SK-N-SH (cell line): ENCODE data around the gene MFSD12. TPM values are rescaled to one million over a fixed set of nuclear protein-coding genes. Genes with fewer than 3 reads are reported as not detected.

Source experiments
- CTCF ChIA-PET: fragments of 300-600, 350-600 bp; formaldehyde crosslinking; extraction: SDS; loops from one replicate; lab custom pipeline; 2021; lab: Yijun Ruan, JAX
- POLR2A ChIA-PET: fragments of 350-600 bp; sonication (Branson Sonifier 250); formaldehyde crosslinking; extraction: SDS; loops from one replicate; lab custom pipeline; 2020; ENCODE audit warnings: antibody characterized with exemption, inconsistent platforms; lab: Yijun Ruan, JAX
- DNase-seq: peaks from one replicate; pipeline ENCODE4 v3.0.0; 2012
- H2AFZ ChIP-seq: fragments of 200-600 bp; sonication (generic); 2 replicates; pipeline ENCODE4 v1.8.1; 2016; ENCODE audit warnings: antibody characterized with exemption, mild to moderate bottlenecking, low read depth
- H3F3A ChIP-seq: fragments of 200-600 bp; sonication (generic); replicated peaks from 2 replicates; pipeline ENCODE3; 2016; ENCODE audit warnings: antibody characterized with exemption, mild to moderate bottlenecking; ENCODE audit not compliant: insufficient read depth
- H3K27ac ChIP-seq, 2 experiments: fragments of 200-500 bp in 1 of 2; fragments of 200-600 bp in 1 of 2; sonication (Bioruptor generic) in 1 of 2; sonication (generic), shearing (Covaris generic) in 1 of 2; 2 replicates each; pipeline versions ENCODE4 v1.5.1 to v1.6.1; 2014 to 2016; ENCODE audit warnings: low read depth in 2 of 2, inconsistent platforms in 1 of 2, low read length in 1 of 2, mild to moderate bottlenecking in 1 of 2, mixed read lengths in 1 of 2
- H3K27me3 ChIP-seq: fragments of 200-600 bp; sonication (generic), shearing (Covaris generic); 2 replicates; pipeline ENCODE4 v1.6.1; 2016; ENCODE audit warnings: mixed run types; ENCODE audit not compliant: insufficient read depth
- H3K36me3 ChIP-seq, 2 experiments: fragments of 200-500 bp in 1 of 2; fragments of 200-600 bp in 1 of 2; sonication (Bioruptor generic) in 1 of 2; sonication (generic) in 1 of 2; replicated peaks in 1 of 2; 2 replicates each; pipeline versions ENCODE3 to v1.5.1; 2014 to 2016; ENCODE audit warnings: low read length in 1 of 2, mild to moderate bottlenecking in 1 of 2; ENCODE audit not compliant: insufficient read depth in 2 of 2, control insufficient read depth in 1 of 2
- H3K4me1 ChIP-seq, 2 experiments: fragments of 200-500 bp in 1 of 2; fragments of 200-600 bp in 1 of 2; sonication (Bioruptor generic) in 1 of 2; sonication (generic), shearing (Covaris generic) in 1 of 2; 2 replicates each; pipeline versions ENCODE4 v1.5.1 to v1.6.1; 2014 to 2016; ENCODE audit warnings: low read depth in 1 of 2, low read length in 1 of 2, mixed run types in 1 of 2; ENCODE audit not compliant: insufficient read depth in 2 of 2, control insufficient read depth in 1 of 2
- H3K4me2 ChIP-seq: fragments of 200-600 bp; sonication (generic), shearing (Covaris generic); 2 replicates; pipeline ENCODE4 v1.6.1; 2017; ENCODE audit warnings: mixed run types
- H3K4me3 ChIP-seq, 2 experiments: fragments of 200-500 bp in 1 of 2; fragments of 200-600 bp in 1 of 2; sonication (Bioruptor generic) in 1 of 2; sonication (generic), shearing (Covaris generic) in 1 of 2; 2 replicates each; pipeline versions ENCODE4 v1.5.1 to v1.8.1; 2014 to 2016; ENCODE audit warnings: low read depth in 2 of 2, inconsistent platforms in 1 of 2, low read length in 1 of 2, mild to moderate bottlenecking in 1 of 2, mixed read lengths in 1 of 2, moderate library complexity in 1 of 2
- H3K79me2 ChIP-seq: fragments of 200-600 bp; sonication (generic); 2 replicates; pipeline ENCODE4 v1.8.1; 2017; ENCODE audit warnings: mild to moderate bottlenecking; ENCODE audit not compliant: insufficient read depth
- H3K9ac ChIP-seq: fragments of 200-600 bp; sonication (generic); 2 replicates; pipeline ENCODE4 v1.6.1; 2017; ENCODE audit warnings: mixed run types
- H3K9me2 ChIP-seq: fragments of 200-600 bp; sonication (generic); 2 replicates; pipeline ENCODE4 v1.6.1; 2017; ENCODE audit warnings: mixed run types
- H3K9me3 ChIP-seq: fragments of 200-600 bp; sonication (generic); 2 replicates; pipeline ENCODE4 v1.6.1; 2017; ENCODE audit warnings: mixed run types, mild to moderate bottlenecking, moderate library complexity
- H4K20me1 ChIP-seq: fragments of 200-600 bp; sonication (generic); 2 replicates; pipeline ENCODE4 v1.6.1; 2017; ENCODE audit warnings: mild to moderate bottlenecking, mixed run types; ENCODE audit not compliant: insufficient read depth
- FOXJ3 ChIP-seq: sonication (generic); formaldehyde crosslinking; IDR thresholded peaks from 2 replicates; pipeline ENCODE4 v1.5.1; 2020; ENCODE audit warnings: mild to moderate bottlenecking, missing genetic modification reagents
- GABPA ChIP-seq: IDR thresholded peaks from 2 replicates; pipeline ENCODE4 v1.4.0; 2012; ENCODE audit warnings: low read depth, mild to moderate bottlenecking
- GATA2 ChIP-seq: sonication (generic); formaldehyde crosslinking; IDR thresholded peaks from 2 replicates; pipeline ENCODE4 v1.5.0; 2020; ENCODE audit warnings: mild to moderate bottlenecking, missing genetic modification reagents
- JUND ChIP-seq: IDR thresholded peaks from 2 replicates; pipeline ENCODE4 v1.4.0; 2012
- MXI1 ChIP-seq: IDR thresholded peaks from 2 replicates; pipeline ENCODE4 v1.6.1; 2012; ENCODE audit warnings: mild to moderate bottlenecking, low read depth, low read length, improper control_type of control experiment
- RAD21 ChIP-seq: IDR thresholded peaks from 2 replicates; pipeline ENCODE4 v1.6.1; 2012; ENCODE audit warnings: mild to moderate bottlenecking, low read length
- TAF1 ChIP-seq: IDR thresholded peaks from 2 replicates; pipeline ENCODE4 v1.6.1; 2012; ENCODE audit warnings: low read depth, mild to moderate bottlenecking, low read length, moderate library complexity, borderline replicate concordance
- TCF12 ChIP-seq: IDR thresholded peaks from 2 replicates; pipeline ENCODE4 v1.4.0; 2012
- TEAD4 ChIP-seq: IDR thresholded peaks from 2 replicates; pipeline ENCODE4 v1.4.0; 2012; ENCODE audit warnings: mild to moderate bottlenecking, borderline replicate concordance; ENCODE audit not compliant: insufficient read depth
- WGBS: methylation state at CpG from one replicate; pipeline ENCODE4 v1.1.6; 2017; ENCODE audit warnings: low lambda C conversion rate; 5-methylcytosine and 5-hydroxymethylcytosine counted together
- polyA plus RNA-seq, 3 experiments: library from polyadenylated mRNA; depleted of rRNA; stranded (reverse); fragments of >200 nt; gene quantifications; 2 replicates each; pipeline ENCODE4 v1.2.3, GENCODE V29; 2012
- TF ChIP-seq, protein P1 (sequence below): fragments of 200-600 bp; sonication (generic); IDR thresholded peaks from 2 replicates; pipeline ENCODE4 v1.6.1; 2017; ENCODE audit warnings: antibody characterized with exemption, mild to moderate bottlenecking, moderate library complexity
- TF ChIP-seq, protein P2 (sequence below): IDR thresholded peaks from 2 replicates; pipeline ENCODE4 v1.6.1; 2012; ENCODE audit warnings: mild to moderate bottlenecking, low read depth, low read length, moderate library complexity
- TF ChIP-seq, protein P3 (sequence below): IDR thresholded peaks from 2 replicates; pipeline ENCODE4; 2012
- TF ChIP-seq, protein P4 (sequence below): IDR thresholded peaks from 2 replicates; pipeline ENCODE4 v1.4.0; 2012; ENCODE audit warnings: low read depth, borderline replicate concordance

Gene MFSD12
- polyA plus RNA-seq, 1 of the 3 experiments (the other 2 are of a cell fraction) = 53.3 TPM

DNA sequence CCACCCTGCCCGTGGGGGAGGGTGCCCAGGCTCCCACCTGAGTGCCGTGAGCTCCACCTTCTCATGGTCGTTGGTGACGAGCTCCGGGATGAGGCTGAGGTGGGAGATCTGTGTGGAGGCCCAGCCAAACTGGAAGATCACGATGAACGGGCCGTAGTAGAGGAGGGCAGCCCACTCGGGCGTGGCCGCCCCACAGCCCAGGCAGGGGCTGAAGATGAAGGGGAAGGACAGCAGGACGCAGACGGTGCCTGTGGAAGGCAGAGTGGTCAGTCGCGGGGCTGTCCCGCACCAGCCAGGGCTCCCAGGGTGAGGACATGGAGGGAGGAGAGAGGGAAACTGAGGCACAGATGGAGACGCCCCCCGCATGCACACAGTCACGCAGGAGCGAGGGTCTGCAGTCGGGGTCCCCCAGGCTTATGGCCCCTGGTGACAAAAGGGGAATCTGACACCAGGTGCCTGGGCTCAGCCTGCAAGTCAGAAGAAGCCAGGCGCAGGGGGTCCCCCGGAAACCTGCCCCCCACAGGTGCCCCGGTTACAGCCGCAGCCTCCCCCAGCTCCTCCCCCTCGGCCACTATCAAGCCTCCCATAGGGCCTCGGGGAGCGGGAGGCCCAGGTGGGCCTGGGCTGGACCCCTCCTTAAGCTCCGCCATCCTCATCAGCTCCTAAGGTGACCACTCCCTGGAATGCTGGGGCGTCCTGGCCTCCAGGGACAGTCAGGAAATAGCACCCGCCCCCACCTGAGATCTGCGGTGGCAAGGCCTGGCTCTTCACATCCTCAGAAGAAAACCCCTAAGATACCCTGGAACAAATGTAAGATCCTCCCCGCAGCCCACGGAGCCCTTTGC lies 6.2 kb downstream of the MFSD12 start:
- Histone ChIP-seq H3K27ac (no peak overlapping the region), H3K4me2 (no peak overlapping the region), H3K9me2 (no peaks in the 10 kb centered on the region), H3K4me3 (no peak overlapping the region), H3K27me3 (no peaks in the 10 kb centered on the region), H3K36me3 (peaks cover 0 to 19% of the 10 kb centered on the region in 2 experiments), H3K4me1 (peaks cover 3 to 9% of the 10 kb centered on the region in 2 experiments; a peak in 1 of 4 replicates), H3K79me2 (peaks cover 51% of the 10 kb centered on the region), H3K9ac (no peak overlapping the region), H3F3A (peaks cover 7% of the 10 kb centered on the region), H4K20me1 (peaks cover 10% of the 10 kb centered on the region; the same call in 1 of the 2 replicates)
- CTCF ChIA-PET = interaction anchor here (1.1 kb wide), 1 partner anchor 35 kb away, joined by 4 read pairs; no protein-coding TSS in a partner anchor
- 97% methylated on average over 16 of the region's 34 CpGs for WGBS
- DNase-seq = peak; percentile 17
- POLR2A ChIA-PET = no interaction called here
- TF ChIP-seq MXI1 (no peak), FOXJ3 (no peak), JUND (no peak), TCF12 (no peak), GATA2 (CRISPR knock-in tag) (no peak), TAF1 (no peak)
- TF ChIP-seq, all 33 proteins: peak for 0
- Histone ChIP-seq H3K9me3 (no peaks in the 10 kb centered on the region), H2AFZ (no peak overlapping the region)

DNA sequence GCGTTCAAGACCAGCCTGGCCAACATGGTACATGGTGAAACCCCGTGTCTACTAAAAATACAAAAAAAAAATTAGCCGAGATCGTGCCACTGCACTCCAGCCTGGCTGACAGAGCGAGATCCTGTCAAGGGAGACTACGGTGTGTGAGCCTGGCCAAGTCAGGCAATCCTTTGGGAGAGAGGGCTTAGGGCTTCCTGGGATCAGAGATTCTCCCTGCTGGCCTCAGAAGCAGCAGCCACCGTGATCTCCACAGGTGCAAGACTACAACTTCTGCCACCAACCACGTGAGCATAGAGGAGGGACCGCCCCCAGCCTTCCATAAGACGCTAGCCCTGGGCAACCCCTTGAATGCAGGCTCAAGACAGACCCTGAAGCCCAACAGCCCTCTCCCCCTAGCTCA lies 7.6 kb downstream of the MFSD12 start:
- peaks cover 0 to 26% of the 10 kb centered on the region in 2 experiments for H3K36me3 ChIP-seq
- H2AFZ ChIP-seq = no peak overlapping the region
- no peak overlapping the region for H3K4me3 ChIP-seq
- 83% methylated on average over 10 of the region's 10 CpGs for WGBS
- no peaks in the 10 kb centered on the region for H3K9me2 ChIP-seq
- TF ChIP-seq, protein P1, sequence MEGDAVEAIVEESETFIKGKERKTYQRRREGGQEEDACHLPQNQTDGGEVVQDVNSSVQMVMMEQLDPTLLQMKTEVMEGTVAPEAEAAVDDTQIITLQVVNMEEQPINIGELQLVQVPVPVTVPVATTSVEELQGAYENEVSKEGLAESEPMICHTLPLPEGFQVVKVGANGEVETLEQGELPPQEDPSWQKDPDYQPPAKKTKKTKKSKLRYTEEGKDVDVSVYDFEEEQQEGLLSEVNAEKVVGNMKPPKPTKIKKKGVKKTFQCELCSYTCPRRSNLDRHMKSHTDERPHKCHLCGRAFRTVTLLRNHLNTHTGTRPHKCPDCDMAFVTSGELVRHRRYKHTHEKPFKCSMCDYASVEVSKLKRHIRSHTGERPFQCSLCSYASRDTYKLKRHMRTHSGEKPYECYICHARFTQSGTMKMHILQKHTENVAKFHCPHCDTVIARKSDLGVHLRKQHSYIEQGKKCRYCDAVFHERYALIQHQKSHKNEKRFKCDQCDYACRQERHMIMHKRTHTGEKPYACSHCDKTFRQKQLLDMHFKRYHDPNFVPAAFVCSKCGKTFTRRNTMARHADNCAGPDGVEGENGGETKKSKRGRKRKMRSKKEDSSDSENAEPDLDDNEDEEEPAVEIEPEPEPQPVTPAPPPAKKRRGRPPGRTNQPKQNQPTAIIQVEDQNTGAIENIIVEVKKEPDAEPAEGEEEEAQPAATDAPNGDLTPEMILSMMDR = no peak
- TF ChIP-seq FOXJ3 (no peak), GABPA (no peak), RAD21 (no peak), GATA2 (CRISPR knock-in tag) (no peak), TEAD4 (no peak)
- TF ChIP-seq, protein P2, sequence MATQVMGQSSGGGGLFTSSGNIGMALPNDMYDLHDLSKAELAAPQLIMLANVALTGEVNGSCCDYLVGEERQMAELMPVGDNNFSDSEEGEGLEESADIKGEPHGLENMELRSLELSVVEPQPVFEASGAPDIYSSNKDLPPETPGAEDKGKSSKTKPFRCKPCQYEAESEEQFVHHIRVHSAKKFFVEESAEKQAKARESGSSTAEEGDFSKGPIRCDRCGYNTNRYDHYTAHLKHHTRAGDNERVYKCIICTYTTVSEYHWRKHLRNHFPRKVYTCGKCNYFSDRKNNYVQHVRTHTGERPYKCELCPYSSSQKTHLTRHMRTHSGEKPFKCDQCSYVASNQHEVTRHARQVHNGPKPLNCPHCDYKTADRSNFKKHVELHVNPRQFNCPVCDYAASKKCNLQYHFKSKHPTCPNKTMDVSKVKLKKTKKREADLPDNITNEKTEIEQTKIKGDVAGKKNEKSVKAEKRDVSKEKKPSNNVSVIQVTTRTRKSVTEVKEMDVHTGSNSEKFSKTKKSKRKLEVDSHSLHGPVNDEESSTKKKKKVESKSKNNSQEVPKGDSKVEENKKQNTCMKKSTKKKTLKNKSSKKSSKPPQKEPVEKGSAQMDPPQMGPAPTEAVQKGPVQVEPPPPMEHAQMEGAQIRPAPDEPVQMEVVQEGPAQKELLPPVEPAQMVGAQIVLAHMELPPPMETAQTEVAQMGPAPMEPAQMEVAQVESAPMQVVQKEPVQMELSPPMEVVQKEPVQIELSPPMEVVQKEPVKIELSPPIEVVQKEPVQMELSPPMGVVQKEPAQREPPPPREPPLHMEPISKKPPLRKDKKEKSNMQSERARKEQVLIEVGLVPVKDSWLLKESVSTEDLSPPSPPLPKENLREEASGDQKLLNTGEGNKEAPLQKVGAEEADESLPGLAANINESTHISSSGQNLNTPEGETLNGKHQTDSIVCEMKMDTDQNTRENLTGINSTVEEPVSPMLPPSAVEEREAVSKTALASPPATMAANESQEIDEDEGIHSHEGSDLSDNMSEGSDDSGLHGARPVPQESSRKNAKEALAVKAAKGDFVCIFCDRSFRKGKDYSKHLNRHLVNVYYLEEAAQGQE = no peak
- TF ChIP-seq, protein P3, sequence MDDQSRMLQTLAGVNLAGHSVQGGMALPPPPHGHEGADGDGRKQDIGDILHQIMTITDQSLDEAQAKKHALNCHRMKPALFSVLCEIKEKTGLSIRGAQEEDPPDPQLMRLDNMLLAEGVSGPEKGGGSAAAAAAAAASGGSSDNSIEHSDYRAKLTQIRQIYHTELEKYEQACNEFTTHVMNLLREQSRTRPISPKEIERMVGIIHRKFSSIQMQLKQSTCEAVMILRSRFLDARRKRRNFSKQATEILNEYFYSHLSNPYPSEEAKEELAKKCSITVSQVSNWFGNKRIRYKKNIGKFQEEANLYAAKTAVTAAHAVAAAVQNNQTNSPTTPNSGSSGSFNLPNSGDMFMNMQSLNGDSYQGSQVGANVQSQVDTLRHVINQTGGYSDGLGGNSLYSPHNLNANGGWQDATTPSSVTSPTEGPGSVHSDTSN = no peak
- TF ChIP-seq, protein P4, sequence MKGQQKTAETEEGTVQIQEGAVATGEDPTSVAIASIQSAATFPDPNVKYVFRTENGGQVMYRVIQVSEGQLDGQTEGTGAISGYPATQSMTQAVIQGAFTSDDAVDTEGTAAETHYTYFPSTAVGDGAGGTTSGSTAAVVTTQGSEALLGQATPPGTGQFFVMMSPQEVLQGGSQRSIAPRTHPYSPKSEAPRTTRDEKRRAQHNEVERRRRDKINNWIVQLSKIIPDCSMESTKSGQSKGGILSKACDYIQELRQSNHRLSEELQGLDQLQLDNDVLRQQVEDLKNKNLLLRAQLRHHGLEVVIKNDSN = no peak
- peaks cover 0 to 3% of the 10 kb centered on the region in 2 experiments; a peak in 1 of 4 replicates for H3K4me1 ChIP-seq
- CTCF ChIA-PET = interaction anchor here (6.0 kb wide), 1 partner anchor 7 kb away, joined by 73 read pairs; the partner anchor contains the start of gene MFSD12
- peak; percentile 16 for DNase-seq
- H3K9ac ChIP-seq = no peak overlapping the region
- H3K4me2 ChIP-seq = no peak overlapping the region
- H3K27me3 ChIP-seq = no peaks in the 10 kb centered on the region
- H3K27ac ChIP-seq = no peak overlapping the region
- H4K20me1 ChIP-seq = 0 out of 2 replicates have a peak, but pooled peaks cover 5% of the 10 kb centered on the region
- H3F3A ChIP-seq = peaks cover 7% of the 10 kb centered on the region
- POLR2A ChIA-PET = no interaction called here
- H3K79me2 ChIP-seq = peaks cover 38% of the 10 kb centered on the region; the same call in 1 of the 2 replicates
- H3K9me3 ChIP-seq = no peaks in the 10 kb centered on the region
